Astrocyte (in vitro differentiated cells and primary cell): ENCODE measurements around the gene SNRNP27. TPM values are rescaled to one million over a fixed set of nuclear protein-coding genes. Genes with fewer than 3 reads are reported as not detected.

Source experiments
- DNase-seq: peaks from one replicate; pipeline ENCODE4 v3.0.0-alpha.2; 2010; ENCODE audit warnings: low read depth
- FAIRE-seq: peaks from 2 replicates; lab custom pipeline; 2011; peaks lifted over from hg19 to GRCh38; lab: Jason Lieb, UNC
- H2AFZ ChIP-seq: 2 replicates; pipeline ENCODE4 v1.6.0; 2012; ENCODE audit warnings: low read depth, low read length, inconsistent platforms
- H3K27ac ChIP-seq: 2 replicates; pipeline ENCODE4 v1.5.1; 2011; ENCODE audit warnings: low read depth, low read length, inconsistent platforms
- H3K27me3 ChIP-seq: 2 replicates; pipeline ENCODE4 v1.6.0; 2011; ENCODE audit warnings: low read length, inconsistent platforms; ENCODE audit not compliant: insufficient read depth
- H3K36me3 ChIP-seq: 2 replicates; pipeline ENCODE4 v1.5.1; 2011; ENCODE audit warnings: low read length, inconsistent platforms; ENCODE audit not compliant: insufficient read depth
- H3K4me1 ChIP-seq: 2 replicates; pipeline ENCODE4 v1.5.1; 2011; ENCODE audit warnings: low read length, inconsistent platforms; ENCODE audit not compliant: insufficient read depth
- H3K4me2 ChIP-seq: 2 replicates; pipeline ENCODE4 v1.6.0; 2012; ENCODE audit warnings: low read length, inconsistent platforms
- H3K4me3 ChIP-seq: 2 replicates; pipeline ENCODE4 v1.5.1; 2011; ENCODE audit warnings: low read depth, mild to moderate bottlenecking, low read length, inconsistent platforms; ENCODE audit not compliant: insufficient read depth
- H3K79me2 ChIP-seq: 2 replicates; pipeline ENCODE4 v1.6.0; 2012; ENCODE audit warnings: mild to moderate bottlenecking, low read length, inconsistent platforms; ENCODE audit not compliant: insufficient read depth
- H3K9ac ChIP-seq: 2 replicates; pipeline ENCODE4 v1.6.0; 2012; ENCODE audit warnings: mild to moderate bottlenecking, low read length, inconsistent platforms
- H3K9me3 ChIP-seq: 2 replicates; pipeline ENCODE4 v1.5.1; 2012; ENCODE audit warnings: low read depth, mild to moderate bottlenecking, low read length, inconsistent platforms; ENCODE audit not compliant: insufficient read depth
- H4K20me1 ChIP-seq: 2 replicates; pipeline ENCODE4 v1.6.0; 2012; ENCODE audit warnings: low read length, inconsistent platforms; ENCODE audit not compliant: insufficient read depth
- H3K27ac Mint-ChIP-seq: one replicate; pipeline ENCODE4 v1.8.0; 2021; ENCODE audit warnings: mild to moderate bottlenecking, mixed read lengths; ENCODE audit not compliant: unreplicated experiment
- H3K27me3 Mint-ChIP-seq: one replicate; pipeline ENCODE4 v1.8.0; 2021; ENCODE audit warnings: low read depth, mixed read lengths; ENCODE audit not compliant: unreplicated experiment
- H3K36me3 Mint-ChIP-seq: one replicate; pipeline ENCODE4 v1.8.0; 2021; ENCODE audit warnings: low read depth, mixed read lengths; ENCODE audit not compliant: unreplicated experiment
- H3K4me1 Mint-ChIP-seq: one replicate; pipeline ENCODE4 v1.8.0; 2021; ENCODE audit warnings: low read depth, mixed read lengths; ENCODE audit not compliant: unreplicated experiment
- H3K4me3 Mint-ChIP-seq: one replicate; pipeline ENCODE4 v1.8.0; 2021; ENCODE audit warnings: mild to moderate bottlenecking, moderate library complexity, mixed read lengths; ENCODE audit not compliant: unreplicated experiment
- H3K9me3 Mint-ChIP-seq: one replicate; pipeline ENCODE4 v1.8.0; 2021; ENCODE audit warnings: mild to moderate bottlenecking, mixed read lengths; ENCODE audit not compliant: unreplicated experiment
- EZH2 ChIP-seq: IDR thresholded peaks from 2 replicates; pipeline ENCODE4 v1.6.1; 2012; ENCODE audit warnings: mild to moderate bottlenecking, low read length, inconsistent platforms; ENCODE audit not compliant: insufficient read depth
- total RNA-seq: library from RNA; stranded (reverse); gene quantifications from 2 replicates; pipeline ENCODE4 v1.2.1, GENCODE V29; 2021
- TF ChIP-seq, protein P1 (sequence below): IDR thresholded peaks from 2 replicates; pipeline ENCODE4 v1.5.1; 2011; ENCODE audit warnings: low read depth, mild to moderate bottlenecking, inconsistent platforms, low read length, moderate library complexity; ENCODE audit not compliant: insufficient read depth

SNRNP27 gene
- total RNA-seq, 1 donor from 2014 or later: 67.7 TPM

DNA sequence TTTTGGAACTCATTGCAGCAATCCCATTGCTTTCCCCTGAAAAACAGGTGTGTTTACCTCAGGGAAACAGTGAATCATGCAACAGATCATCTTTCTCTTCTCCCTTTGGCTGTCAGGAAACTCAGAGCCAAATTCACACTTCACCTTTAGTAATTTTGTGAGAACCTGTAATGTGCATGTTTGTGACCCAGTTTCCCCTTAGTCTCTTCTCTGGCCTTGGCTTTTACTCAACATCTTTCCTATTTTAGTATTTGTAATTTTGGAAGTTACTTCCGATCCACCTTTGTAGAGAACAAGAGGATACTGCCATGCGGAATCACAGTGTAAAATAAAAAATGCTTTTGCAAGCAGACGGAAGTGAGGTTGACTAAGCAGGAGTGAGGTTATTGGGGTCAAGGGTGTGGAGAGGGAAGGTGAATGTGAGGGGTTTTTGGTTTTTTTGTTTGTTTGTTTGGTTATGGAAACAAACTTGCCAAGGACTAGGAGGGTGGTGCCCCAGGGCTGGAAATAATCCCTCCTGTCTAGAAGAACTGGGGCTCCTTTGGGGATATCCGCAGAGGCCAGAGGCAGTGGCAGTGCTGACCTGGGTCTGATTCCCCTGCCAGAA is 53.7 kb downstream of the SNRNP27 start:
- Histone ChIP-seq H3K36me3 (peaks cover 3% of the 10 kb centered on the region), H2AFZ (no peak overlapping the region), H3K27ac (no peak overlapping the region), H3K27me3 (peaks cover 2% of the 10 kb centered on the region), H4K20me1 (no peaks in the 10 kb centered on the region), H3K9me3 (no peaks in the 10 kb centered on the region), H3K9ac (no peak overlapping the region), H3K4me1 (peaks cover 22% of the 10 kb centered on the region), H3K4me2 (peak overlapping the region; percentile 73), H3K4me3 (no peak overlapping the region), H3K79me2 (no peaks in the 10 kb centered on the region)
- no peak for TF ChIP-seq EZH2
- TF ChIP-seq, protein P1, sequence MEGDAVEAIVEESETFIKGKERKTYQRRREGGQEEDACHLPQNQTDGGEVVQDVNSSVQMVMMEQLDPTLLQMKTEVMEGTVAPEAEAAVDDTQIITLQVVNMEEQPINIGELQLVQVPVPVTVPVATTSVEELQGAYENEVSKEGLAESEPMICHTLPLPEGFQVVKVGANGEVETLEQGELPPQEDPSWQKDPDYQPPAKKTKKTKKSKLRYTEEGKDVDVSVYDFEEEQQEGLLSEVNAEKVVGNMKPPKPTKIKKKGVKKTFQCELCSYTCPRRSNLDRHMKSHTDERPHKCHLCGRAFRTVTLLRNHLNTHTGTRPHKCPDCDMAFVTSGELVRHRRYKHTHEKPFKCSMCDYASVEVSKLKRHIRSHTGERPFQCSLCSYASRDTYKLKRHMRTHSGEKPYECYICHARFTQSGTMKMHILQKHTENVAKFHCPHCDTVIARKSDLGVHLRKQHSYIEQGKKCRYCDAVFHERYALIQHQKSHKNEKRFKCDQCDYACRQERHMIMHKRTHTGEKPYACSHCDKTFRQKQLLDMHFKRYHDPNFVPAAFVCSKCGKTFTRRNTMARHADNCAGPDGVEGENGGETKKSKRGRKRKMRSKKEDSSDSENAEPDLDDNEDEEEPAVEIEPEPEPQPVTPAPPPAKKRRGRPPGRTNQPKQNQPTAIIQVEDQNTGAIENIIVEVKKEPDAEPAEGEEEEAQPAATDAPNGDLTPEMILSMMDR: no peak
- no peak overlapping the region for H3K27ac Mint-ChIP-seq
- no peak for DNase-seq
- H3K4me1 Mint-ChIP-seq: peaks cover 17% of the 10 kb centered on the region
- H3K4me3 Mint-ChIP-seq: no peak overlapping the region
- FAIRE-seq: no peak
- no peaks in the 10 kb centered on the region for H3K27me3 Mint-ChIP-seq
- H3K36me3 Mint-ChIP-seq: peaks cover 8% of the 10 kb centered on the region
- no peaks in the 10 kb centered on the region for H3K9me3 Mint-ChIP-seq

DNA sequence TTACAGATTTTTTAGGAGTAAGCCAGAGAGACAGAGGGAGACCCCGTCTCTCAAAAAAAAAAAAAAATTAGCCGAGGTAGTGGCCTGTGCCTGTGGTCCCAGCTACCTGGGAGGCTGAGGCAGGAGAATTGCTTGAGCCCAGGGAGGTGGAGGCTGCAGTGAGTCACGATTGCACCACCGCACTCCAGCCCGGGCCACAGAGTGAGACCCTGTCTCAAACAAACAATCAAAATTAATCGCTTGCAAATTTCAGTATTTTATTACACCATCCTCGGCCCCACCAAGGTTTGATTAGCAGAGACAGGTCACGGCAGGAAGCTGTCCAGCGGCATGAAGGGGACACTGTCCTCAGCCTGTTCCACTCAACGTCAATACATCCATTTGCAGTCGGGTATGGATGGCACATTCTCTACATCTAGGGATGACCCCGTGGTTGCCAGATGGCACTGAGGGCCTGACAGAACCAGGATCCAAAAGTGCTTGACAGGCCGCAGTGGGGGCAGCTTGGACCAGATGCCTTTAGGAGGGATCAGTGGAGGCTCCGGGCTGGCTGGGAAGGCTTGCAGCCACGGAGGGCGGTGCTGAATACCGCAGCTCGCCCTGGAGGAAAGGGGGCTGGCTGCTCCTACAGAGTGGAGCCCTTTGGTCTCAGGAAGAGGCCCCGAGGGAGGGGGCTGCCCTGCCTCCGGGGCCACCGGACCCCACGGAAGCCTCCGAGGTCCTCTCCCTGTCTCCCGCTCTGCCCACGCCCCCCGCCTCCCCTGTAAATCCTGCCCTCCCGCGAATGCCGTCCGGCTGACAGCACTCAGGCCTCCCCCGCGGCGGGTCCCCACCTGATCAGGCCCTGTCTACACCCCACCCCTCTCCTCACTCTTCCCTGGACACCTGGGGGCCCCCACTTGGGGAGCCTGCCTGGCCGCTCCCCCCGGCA is 54.5 kb downstream of the SNRNP27 start:
- H3K79me2 ChIP-seq: no peaks in the 10 kb centered on the region
- peaks cover 3% of the 10 kb centered on the region for H3K36me3 ChIP-seq
- H3K27me3 ChIP-seq: peaks cover 2% of the 10 kb centered on the region
- Mint-ChIP-seq H3K27ac (no peak overlapping the region), H3K36me3 (peaks cover 4% of the 10 kb centered on the region), H3K9me3 (no peaks in the 10 kb centered on the region), H3K27me3 (no peaks in the 10 kb centered on the region), H3K4me3 (no peak overlapping the region), H3K4me1 (peaks cover 17% of the 10 kb centered on the region)
- peak overlapping the region; percentile 11 for H2AFZ ChIP-seq
- no peak for TF ChIP-seq EZH2
- TF ChIP-seq, protein P1: no peak
- no peaks in the 10 kb centered on the region for H4K20me1 ChIP-seq
- peak overlapping the region; percentile 51 for H3K4me2 ChIP-seq
- FAIRE-seq (no peak), DNase-seq (no peak)
- H3K4me1 ChIP-seq: peaks cover 22% of the 10 kb centered on the region
- no peak overlapping the region for H3K9ac ChIP-seq
- H3K27ac ChIP-seq: no peak overlapping the region
- H3K9me3 ChIP-seq: no peaks in the 10 kb centered on the region
- no peak overlapping the region for H3K4me3 ChIP-seq
